ENCODE data around the gene RIOX2. TPM values are rescaled to one million over a fixed set of nuclear protein-coding genes. Genes with fewer than 3 reads are reported as not detected.
A peak's percentile ranks its signal among the peaks of the same experiment; 100 is the strongest.

Gene RIOX2
- total and polyA plus RNA-seq, 12 donors, result 8.4 to 48.0 (median 19.5) TPM

DNA sequence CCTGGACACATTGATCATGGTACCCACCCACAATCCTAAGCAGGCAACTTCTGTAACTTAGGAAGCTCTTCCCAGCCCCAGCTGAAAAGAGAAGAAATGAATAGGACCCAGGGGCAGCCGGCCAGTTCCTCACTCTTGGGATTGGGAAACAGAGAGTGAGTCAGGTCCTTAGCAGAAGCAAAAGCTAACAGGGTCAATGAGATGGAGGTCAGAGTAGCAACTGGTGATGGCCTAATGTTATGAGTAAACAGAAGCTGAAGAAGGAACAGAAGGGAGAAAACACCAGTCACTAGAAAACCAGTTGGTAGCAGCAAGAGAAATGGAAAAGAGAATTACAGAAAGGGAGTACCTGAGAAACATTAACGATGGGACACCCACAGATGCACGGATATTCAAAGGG lies 20.0 kb downstream of the RIOX2 start:
- Histone ChIP-seq H3K4me1 (replicated peaks in 1 of 2) (peaks cover 0 to 11% of the 10 kb centered on the region in 2 donors), H3K27me3 (no peaks in the 10 kb centered on the region), H3K4me3 (no peak overlapping the region), H3K9me3 (replicated peaks in 1 of 3) (no peaks in the 10 kb centered on the region), H3K27ac (peak overlapping the region in 2 of 5 donors; percentile 0 to 51), H3K36me3 (replicated peaks in 1 of 2) (peaks cover 0 to 40% of the 10 kb centered on the region in 2 donors)
- intact Hi-C loops (cut with DNase I), result no loop called here
- TF ChIP-seq, protein P1, sequence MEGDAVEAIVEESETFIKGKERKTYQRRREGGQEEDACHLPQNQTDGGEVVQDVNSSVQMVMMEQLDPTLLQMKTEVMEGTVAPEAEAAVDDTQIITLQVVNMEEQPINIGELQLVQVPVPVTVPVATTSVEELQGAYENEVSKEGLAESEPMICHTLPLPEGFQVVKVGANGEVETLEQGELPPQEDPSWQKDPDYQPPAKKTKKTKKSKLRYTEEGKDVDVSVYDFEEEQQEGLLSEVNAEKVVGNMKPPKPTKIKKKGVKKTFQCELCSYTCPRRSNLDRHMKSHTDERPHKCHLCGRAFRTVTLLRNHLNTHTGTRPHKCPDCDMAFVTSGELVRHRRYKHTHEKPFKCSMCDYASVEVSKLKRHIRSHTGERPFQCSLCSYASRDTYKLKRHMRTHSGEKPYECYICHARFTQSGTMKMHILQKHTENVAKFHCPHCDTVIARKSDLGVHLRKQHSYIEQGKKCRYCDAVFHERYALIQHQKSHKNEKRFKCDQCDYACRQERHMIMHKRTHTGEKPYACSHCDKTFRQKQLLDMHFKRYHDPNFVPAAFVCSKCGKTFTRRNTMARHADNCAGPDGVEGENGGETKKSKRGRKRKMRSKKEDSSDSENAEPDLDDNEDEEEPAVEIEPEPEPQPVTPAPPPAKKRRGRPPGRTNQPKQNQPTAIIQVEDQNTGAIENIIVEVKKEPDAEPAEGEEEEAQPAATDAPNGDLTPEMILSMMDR (IDR thresholded peaks at IDR 0.05), result no peak
- no peak for TF ChIP-seq POLR2A (IDR thresholded peaks at IDR 0.05)
- DNase-seq, result peak in 6 of 7 donors; percentile 65 to 79 (median 73)
- WGBS, 4 donors, result 62 to 77% (median 68%) methylated on average over 3 of the region's 3 CpGs

- Histone ChIP-seq H3K36me3 (replicated peaks in 1 of 2) (peaks cover 0 to 52% of the 10 kb centered on the region in 2 donors), H3K9me3 (replicated peaks in 1 of 3) (no peaks in the 10 kb centered on the region), H3K27ac (no peak overlapping the region), H3K27me3 (no peaks in the 10 kb centered on the region), H3K4me1 (replicated peaks in 1 of 2) (peaks cover 0 to 11% of the 10 kb centered on the region in 2 donors), H3K4me3 (no peak overlapping the region)
- WGBS, 4 donors, result 87 to 95% (median 92%) methylated on average over 3 of the region's 3 CpGs
- DNase-seq, result no peak
- TF ChIP-seq POLR2A (IDR thresholded peaks at IDR 0.05), result no peak
- TF ChIP-seq, protein P1 (IDR thresholded peaks at IDR 0.05), result no peak
- intact Hi-C loops (cut with DNase I), result no loop called here
Observed at GRCh38 chr3:97950360-97950759, 21.9 kb downstream of the RIOX2 start.

- no peaks in the 10 kb centered on the region for H3K27me3 ChIP-seq
- H3K4me3 ChIP-seq, result no peak overlapping the region
- WGBS, 4 donors, result 73 to 79% (median 76%) methylated on average over 5 of the region's 5 CpGs
- DNase-seq, result no peak
- TF ChIP-seq POLR2A (IDR thresholded peaks at IDR 0.05), result no peak
- TF ChIP-seq, protein P1 (IDR thresholded peaks at IDR 0.05), result no peak
- H3K36me3 ChIP-seq (replicated peaks in 1 of 2), result peaks cover 0 to 58% of the 10 kb centered on the region in 2 donors
- H3K27ac ChIP-seq, result no peak overlapping the region
- H3K4me1 ChIP-seq (replicated peaks in 1 of 2), result peaks cover 0 to 11% of the 10 kb centered on the region in 2 donors
- no peaks in the 10 kb centered on the region for H3K9me3 ChIP-seq (replicated peaks in 1 of 3)
- intact Hi-C loops (cut with DNase I), result no loop called here
Observed at GRCh38 chr3:97949743-97950142, 22.5 kb downstream of the RIOX2 start.

- intact Hi-C loops (cut with DNase I), result no loop called here
- Histone ChIP-seq H3K27me3 (no peaks in the 10 kb centered on the region), H3K36me3 (replicated peaks in 1 of 2) (peaks cover 0 to 59% of the 10 kb centered on the region in 2 donors), H3K27ac (no peak overlapping the region), H3K9me3 (replicated peaks in 1 of 3) (no peaks in the 10 kb centered on the region), H3K4me1 (replicated peaks in 1 of 2) (peaks cover 0 to 11% of the 10 kb centered on the region in 2 donors), H3K4me3 (no peak overlapping the region)
- TF ChIP-seq, protein P1 (IDR thresholded peaks at IDR 0.05), result no peak
- no peak for TF ChIP-seq POLR2A (IDR thresholded peaks at IDR 0.05)
- 88 to 97% (median 93%) methylated on average over 2 of the region's 2 CpGs for WGBS, 4 donors
- DNase-seq, result no peak
Observed at GRCh38 chr3:97949110-97949485, 23.1 kb downstream of the RIOX2 start.
